HG03354 (cell line): ENCODE data around the gene FAM240A.

Experiments
- ATAC-seq: cut with Tn5 transposase; IDR thresholded peaks from one replicate; pipeline ENCODE4 v1.9.1; 2021; ENCODE audit warnings: mild to moderate bottlenecking; ENCODE audit not compliant: unreplicated experiment, poor library complexity, severe bottlenecking

The FAM240A gene

DNA sequence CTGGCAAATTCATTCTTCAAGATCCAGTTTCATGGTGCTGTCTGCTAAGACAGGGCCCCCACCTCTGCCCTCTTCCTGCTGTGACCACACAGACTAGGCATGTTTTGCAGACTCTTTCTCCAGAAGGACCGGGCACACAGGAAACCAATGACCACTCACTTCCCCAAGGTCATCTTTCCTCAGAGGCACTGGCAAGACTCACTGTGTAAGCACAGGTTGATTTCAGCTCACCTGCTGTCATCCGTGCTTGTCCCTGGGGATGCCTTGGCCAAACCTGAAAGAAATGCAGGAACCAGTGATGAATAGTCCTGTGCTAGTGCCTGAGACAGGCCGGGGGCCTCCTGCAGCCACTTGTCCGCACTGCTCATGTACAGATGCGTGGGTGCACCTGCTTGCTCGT lies 47.7 kb downstream of the FAM240A start:
- ATAC-seq, result no peak

DNA sequence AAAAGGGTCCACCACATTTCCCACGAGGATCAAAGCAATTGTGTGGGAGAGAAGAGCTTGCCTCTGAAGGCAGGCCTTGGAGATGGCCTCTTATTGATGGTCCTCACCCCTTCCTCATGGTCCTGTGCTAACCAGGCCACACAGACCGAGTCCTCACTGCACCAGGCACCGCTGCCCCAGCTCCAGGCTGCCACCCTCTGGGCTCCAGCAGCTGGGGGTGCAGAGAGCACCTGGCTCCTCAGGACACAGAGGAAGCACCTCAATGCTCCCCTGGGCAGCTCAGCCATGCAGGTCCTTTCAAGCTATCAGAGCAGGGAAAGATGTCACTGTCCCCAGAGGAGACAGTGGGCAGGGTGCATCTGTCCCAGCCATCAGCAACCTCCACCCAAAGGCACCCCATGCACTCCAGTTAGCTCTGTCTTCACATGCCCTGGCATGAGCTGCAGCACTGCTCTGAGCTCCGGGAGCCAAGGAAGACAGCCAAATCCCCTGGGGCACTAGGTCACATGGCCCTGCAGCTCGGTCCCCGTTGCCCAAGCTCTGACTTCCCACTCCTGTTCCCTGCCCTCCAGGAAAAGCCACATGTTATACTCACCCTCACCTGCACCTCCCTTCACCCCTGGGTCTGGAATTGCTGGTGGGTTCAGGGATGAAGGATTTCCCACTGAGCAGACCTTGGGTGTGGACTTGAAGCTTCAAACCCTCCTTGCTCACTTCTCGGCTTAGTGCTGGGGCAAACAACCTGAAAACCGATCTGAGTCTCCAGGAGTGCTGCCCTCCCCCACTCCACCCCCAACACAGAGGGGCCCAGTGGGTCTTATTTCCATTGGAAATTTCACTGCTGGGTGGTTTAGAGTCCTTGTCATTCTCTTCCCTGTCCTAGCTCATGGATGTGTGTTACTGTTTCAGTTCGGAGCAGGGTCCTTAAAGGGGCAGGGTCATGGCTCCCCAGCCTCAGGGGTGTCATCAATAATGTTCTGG lies 48.5 kb downstream of the FAM240A start:
- ATAC-seq, result no peak

DNA sequence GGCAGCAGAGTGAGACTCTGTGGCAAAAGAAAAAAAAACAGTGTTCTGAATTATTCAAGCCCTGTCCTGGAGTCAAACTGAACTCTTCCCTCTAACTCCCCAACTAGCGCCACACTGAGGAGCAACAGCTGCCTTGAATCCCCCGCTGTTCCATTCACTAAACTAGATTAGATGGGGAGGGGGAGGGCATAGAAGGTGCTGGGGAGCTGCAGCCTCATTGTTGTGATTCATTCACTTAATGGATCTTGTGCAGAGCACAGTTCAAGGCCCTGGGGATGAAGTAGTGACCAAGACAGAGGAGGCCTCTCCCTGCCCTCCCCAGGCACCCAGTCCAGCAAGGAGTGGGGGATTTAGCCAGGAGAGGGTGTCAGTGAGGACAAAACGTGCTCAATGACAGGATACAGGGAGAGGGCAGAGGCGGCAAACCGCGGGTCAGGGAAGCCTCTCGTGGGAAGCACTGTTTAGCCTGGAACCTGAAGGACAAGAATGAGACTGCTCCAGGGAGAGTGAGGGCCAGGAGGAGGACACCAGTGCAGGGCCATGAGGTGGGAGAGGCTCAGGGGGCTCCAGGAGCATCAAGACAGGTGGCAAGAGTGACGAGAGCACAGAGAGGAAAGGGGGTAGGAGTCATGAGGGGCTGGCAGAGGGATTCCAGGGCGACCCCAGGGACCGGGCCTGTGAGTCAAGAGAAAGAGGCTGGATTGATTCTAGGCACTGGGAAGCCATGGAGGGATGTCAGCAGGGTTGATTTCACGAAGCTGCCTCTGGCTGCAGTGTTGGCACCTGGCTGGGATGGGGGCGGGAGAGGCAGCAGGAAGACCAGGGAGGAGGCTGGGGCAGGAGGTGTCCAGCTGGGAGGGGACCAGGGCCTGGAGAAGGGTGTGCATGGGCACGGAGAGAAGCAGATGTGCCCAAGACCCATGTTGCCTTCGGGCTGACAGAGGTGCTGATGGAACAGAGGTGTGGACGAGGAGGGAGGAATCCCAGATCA lies 49.7 kb downstream of the FAM240A start:
- ATAC-seq, result no peak

DNA sequence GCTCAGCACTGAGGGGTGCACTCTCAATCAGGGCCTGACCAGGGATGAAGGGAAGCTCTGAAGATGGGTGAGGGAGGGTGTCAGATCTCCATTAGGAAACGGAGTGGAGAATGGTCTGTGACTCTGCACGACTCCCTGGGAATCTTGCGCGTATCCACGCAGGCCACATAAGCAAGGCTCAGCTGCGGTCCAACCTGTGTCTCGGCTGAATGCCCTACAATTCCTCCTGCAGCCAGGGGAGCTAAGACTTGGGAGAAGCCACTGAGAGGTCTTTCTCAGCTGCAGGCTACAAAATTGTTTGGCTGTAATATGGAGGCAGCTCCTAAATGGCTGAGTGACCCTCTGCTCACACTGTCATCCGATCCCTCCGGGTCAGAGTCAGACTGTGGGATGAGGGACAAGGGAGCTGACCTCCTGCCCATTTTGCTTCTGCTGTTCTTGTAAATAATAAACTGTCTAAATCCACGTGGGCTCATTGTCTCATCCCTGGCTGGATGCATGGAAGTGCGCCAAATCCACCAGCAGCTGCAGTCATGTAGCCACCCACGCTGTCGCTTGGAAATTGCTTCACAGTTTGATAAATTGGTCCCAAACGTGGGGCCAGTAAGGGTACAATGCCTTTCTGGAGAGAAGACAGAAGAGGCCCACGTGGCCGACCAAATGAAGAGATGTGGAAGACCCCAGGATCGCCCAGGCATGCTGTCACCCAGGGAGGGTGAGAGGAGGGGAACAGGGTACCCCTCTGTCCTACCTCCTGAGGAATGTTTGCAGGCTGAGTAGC lies 50.6 kb downstream of the FAM240A start:
- no peak for ATAC-seq

DNA sequence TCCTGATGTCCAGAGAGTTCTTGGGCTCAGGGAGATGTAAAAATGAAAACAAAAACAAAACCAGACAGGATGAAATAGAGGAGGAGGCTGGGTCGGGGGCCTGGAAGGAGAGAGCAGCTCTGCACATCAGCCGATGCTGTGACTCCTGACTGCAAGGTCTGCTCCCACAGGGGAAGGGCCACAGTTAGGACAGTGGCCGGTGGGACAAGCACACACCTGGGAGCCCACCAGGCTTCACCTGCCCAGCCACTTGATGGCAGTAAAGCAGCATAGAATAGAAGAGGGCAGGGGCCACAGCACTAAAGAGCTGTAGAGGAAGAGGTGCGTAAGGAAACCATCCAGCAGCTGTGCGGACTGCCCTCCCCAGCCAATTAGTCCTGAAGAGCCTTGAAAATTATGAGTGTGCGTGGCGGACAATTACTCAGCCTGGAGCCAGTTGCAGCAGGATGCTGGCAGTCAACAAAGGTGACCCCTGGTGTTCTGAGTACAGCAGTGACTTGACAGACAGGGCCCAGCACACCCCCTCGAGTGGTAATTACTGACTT lies 51.3 kb downstream of the FAM240A start:
- ATAC-seq, result no peak

DNA sequence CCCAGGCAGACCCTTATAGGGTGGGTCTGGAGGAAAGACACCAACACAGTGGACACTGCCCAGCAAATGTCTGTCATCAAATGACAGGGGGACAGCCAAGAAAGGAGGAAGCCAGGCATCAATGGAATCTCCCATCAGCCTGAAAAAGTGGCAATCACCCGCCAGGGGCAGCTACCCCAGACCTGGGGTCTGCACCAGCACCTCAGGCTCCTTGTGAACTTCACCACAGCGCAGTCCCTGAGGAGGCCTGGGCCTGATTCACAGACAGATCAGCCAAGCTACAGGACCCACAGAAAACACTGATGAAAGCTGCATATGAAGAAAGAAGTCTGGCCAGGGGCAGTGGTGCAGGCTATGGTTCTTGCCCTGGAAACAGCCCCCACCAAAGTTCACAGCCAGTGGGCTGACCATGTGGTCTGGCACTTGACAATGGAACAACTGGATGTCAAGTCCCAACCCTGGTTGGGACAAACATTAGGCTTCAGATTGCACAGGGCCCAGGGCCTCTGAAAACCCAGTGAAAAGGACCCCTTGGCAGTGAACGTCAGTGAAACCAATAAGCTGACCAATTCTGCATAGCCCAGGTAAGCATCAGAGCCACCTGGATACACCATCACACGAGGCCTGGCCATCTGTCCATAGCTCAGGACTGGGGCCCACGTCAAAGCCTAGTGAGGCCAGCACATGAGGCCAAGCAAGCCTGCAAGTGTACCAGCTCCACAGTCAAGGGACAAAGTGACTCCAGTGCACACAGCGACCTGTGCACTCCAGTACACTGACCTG lies 52.1 kb downstream of the FAM240A start:
- no peak for ATAC-seq

DNA sequence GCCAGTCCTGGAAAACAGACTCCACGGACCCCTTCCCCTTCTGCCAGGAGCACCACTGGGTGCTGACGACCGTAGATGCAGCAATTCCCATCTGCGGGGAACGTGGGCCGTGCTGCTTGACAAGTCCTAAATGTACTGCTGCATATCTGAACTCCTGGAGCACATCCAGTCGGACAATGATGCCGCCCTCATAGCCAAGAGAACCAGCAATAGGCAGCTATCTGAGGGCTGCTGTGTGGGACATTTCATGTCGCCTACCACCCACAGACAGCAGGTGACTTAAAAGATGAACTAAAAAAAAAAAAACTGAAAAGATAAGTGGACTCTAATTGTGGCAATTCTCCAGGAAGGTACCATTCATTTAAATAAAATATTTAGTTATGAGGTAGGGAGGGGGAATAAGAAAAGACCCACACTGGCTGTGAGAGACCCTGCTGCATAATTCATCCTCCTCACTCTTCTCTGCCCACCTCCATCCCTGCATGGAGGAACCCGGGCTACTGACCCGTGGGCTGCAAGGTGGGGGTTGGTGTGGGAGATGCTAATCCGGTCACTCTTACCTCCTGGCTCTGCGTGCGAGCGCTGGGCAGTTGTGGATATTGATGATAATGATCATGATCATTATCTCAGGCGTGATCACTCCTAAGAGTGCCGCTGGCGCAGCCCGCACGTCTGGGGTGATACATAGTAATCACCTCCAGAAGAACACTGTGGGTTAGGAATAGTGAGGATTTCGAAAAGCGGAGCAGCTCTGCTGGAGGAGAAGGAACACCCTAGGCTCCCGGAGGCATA lies 52.8 kb downstream of the FAM240A start:
- ATAC-seq, result no peak

DNA sequence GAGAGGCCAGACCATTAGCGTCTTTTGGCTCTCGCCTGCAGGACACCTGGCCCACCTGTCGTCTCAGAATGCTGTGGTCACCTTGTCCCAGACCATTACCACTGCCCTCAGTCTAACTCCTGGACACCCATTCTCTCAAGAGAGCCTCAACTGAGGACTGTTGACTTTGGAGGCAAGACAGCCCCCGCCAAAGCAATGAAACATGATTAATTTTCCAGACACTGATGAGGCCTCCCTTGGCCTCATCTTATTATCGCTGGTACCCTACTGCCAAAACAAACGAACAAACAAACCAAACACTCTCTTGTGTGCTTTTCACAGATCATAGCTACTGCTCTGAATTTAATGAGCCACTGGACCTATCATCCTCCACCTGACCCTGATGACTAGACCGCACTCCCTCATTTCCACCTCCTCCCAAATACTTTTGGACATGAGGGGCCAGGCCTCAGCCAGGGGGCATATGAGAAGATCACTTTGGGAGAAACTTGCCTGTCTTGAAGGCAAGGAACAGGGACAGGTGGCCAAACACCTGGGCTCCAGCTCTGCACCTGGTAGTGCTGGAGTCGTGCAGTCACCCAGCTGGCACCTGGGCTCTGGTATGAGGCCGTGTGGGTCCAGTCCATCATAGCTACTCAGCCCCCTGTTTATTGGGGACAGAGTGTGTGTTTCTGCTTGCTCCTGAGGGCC lies 53.6 kb downstream of the FAM240A start:
- ATAC-seq, result no peak

DNA sequence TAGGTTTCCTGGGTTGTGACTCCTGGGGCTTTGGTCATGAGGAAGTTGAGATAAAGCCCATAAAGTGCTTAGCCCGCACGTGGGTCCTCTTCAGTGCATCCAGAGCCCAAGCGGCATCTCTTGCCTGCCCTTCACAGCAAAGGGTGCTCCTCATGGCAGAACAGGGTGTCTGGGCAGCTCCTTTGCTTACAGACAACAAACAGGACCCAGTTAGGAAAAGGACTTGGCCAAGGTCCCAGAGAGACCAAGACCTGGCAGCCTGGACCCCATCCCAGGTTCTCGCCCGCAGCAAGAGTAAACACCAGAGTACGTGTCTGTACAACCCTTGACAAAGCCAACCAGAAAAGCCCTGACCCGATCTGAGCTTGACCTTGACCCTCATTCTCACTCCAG lies 54.1 kb downstream of the FAM240A start:
- no peak for ATAC-seq

DNA sequence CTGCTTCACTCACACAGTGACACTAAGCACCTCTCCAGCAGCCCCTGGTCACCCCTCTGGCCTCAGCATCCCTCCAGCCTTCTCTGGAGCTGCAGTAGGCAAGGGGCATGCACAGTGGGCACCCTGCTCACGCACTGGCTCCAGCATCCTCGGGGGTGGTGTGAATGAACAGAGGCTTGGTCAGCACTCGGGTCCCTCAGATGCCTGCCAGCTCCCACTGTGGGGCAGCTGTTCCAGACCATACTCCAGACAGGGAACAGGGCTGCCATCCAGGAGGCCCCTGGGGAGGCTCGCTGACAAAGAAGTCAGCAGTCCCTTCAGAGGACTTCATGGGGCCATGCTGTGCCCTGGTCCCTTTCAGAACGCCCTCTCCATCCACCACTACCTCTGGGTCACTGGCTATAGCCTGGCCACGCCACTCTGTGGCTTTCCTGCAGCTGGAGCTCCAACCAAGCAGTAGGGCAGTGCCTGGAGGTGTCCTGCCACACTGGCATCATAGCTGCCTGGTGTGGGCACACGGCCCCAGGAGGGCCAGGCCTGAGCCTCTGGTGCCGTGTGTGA lies 54.8 kb downstream of the FAM240A start:
- no peak for ATAC-seq

DNA sequence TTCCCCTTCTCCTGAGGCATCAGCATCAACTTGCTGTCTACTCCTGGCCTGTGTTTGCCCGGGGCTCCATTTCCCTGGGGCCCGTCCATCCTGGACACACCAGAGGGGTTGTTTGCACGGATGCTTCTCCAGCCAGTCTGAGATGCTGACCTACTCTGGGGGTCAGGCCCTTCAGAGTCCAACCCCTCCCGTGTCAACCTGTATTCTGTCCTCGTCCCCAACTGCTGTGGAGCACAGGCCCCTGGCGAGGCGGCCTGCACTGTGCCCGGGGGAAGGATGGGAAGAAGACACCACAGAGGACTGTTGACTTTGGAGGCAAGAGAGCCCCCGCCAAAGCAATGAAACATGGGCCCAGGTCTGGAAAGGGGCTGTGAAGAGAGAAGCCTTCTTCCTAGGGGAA lies 55.3 kb downstream of the FAM240A start:
- ATAC-seq, result no peak

DNA sequence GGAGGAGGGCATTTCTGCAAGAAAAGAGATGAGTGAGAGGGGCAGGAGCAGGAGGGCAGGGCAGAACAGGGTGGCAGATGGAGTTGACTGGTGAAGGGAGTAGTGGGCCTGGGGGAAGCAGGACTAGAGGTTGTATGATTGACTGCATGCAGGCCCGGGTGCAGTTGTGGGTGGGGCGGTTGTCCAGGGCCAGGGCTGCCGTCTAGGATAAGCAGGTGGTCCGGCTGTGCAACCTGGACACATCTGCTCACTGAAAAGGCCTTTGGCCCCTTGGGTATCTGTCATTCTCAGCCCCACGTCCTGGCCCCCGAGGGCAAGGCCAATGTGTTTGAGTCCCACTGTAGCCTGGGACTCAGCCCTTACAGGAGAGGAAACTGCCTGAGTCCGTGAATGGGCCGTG lies 55.8 kb downstream of the FAM240A start:
- ATAC-seq, result no peak

DNA sequence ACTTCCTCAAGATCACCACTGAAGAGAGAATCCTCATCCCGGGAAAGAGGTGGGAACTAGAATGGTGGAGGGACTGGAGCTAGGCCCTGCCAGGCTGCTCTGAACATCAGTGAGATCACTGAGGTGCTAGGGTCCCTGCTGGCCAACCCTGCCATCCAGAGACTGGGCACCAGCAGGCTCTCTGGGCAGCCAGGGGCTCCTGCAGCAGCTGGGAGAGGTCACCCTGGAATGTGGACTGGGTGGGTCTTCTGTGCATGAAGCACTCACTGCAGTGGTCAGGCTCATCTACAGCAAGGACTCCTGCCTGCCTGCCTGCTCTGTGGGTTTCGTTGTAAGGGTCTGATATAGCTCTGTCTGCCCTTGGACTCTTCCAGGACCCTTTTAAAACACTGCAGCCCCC lies 56.3 kb downstream of the FAM240A start:
- ATAC-seq, result no peak

DNA sequence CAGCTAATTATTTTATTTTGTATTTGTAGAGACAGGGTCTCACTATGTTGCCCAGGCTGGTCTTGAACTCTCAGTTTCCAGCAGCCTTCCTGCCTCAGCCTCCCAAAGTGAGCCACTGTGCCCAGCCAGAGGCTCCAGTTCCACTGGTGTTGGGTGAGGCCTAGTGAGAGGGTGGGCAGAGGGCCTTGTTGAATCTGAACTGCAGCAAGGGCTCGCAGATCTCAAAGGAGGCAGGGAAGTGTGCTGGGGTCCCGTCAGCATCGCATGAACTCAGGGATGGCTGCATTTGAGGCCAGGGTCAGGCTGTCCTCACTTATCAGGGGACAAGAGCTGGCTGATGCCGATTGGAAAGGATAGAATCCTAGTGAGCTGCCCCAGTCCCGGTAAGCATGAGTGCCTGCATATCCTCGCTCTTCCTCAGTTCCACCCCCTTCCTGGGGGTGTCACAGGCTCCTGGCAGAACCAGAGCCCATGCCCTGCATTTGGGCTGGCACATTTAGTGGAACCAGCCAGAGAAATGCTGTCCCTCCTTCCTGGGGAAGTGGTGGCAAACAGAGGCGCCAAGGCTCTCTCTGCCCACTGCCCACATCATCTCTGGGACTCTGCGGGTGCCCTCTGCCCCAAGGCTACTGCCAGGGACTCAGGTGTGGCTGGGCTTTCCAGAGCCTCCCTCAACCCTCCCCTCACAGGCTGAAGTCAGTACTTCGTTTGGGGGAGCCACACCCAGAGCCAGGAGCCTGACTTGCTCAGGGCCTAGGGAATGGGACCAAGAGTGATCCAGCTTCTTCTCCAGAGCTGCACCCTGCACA lies 57.1 kb downstream of the FAM240A start:
- no peak for ATAC-seq

DNA sequence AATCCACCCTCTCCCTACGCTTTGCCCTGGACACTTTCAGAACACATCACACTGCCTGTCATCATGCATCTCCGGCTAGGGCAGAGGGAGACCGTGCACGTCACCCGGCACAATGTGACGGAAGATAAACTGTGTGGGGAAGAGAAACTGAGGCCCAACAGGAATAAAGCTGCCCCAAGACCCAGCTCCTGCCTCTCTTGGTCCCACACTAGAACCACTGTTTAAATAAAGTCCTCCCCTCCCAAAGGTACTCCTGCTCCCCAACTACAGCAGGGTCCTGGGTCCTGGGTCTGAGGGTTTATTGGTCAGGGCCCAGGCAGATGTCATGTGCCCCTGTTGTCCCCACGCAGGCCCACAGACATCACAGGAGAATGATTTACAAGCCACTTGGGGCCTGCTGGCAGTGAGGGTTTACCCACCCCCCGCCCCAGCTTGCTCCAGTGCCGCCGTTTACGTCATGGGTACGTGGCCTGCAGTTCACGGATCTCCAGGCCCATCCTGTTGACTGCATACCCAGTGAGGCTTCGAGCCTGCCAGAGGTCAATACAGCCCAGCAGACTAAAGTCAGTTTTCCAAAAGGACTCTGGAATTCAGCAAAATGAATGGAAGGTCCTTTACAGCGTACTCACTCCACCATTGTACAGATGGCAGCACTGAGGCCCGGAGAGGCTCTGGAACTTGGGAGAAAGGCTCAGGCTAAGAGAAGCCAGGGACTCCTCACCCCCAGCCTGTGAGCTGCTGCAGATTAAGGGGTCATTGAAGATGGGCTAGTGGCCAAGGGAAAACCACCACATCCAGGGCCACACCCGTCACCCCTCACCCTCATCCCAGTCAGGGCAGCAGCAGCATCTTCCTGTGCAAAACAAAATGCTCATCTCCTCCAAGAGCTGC lies 57.9 kb downstream of the FAM240A start:
- no peak for ATAC-seq
